ENCODE data around the gene COX5B. TPM values are rescaled to one million over a fixed set of nuclear protein-coding genes. Genes with fewer than 3 reads are reported as not detected.
"Not testable (repeated sequence)": the region's sequence is repeated elsewhere in the genome, so short reads cannot be mapped to it uniquely, and the experiment has no call there.

COX5B gene, protein sequence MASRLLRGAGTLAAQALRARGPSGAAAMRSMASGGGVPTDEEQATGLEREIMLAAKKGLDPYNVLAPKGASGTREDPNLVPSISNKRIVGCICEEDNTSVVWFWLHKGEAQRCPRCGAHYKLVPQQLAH
- total RNA-seq: 100 to 1,000 TPM in 5 of 6 donors, 10 to 100 TPM in 1; 97.4 to 237 (median 177) TPM

DNA sequence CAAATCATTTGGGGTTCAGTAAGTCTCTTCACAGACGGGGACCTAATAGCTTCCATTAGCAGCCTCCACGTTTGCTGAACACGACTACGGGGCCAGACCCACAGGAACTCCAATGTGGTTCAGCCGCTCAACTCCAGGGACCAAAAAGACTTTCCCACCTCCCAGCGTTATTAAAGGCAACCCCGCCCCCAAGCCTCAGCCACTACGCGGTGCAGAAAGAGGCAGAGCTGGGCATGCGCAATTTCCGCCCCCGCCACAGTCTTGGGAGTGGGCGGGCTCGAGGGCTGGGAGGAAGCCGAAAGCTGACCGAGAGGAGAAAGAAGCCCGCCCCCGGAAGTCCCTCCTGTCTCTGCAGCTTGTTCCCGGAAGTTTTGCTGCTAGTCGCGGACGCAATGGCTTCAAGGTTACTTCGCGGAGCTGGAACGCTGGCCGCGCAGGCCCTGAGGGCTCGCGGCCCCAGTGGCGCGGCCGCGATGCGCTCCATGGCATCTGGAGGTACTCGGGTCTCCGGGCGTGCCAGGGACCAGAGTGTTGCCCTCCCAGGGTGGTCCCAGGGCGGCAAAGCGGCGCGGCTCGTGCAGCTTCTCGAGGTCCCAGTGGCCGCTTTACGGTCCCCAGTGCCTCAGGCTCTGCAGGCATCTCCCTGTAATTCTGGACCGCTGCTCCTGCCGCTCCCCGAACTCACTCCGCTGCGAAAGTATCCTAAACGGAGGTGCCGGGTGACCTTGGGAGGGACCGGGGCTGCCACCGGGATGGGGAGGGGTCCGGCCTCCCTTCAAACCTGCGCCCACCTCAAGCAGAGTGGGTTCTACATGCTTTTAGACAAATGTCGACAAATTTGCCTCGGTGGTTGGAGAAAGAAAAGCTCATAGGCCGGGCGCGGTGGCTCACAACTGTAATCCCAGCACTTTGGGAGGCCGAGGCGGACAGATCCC lies at the start of gene COX5B:
Gene COX5B, plus strand, starts transcription at position 368 of the 935 bp plus-strand sequence. Its CDS starts 25 bp downstream, at position 393.
- peak within 1 kb of the TSS; percentile 91 to 97 (median 94) for H3K27ac ChIP-seq
- no peak for TF ChIP-seq EP300 (IDR thresholded peaks at IDR 0.05)
- TF ChIP-seq POLR2AphosphoS5 (IDR thresholded peaks at IDR 0.05): peak; percentile 96 to 98
- TF ChIP-seq, protein P1, sequence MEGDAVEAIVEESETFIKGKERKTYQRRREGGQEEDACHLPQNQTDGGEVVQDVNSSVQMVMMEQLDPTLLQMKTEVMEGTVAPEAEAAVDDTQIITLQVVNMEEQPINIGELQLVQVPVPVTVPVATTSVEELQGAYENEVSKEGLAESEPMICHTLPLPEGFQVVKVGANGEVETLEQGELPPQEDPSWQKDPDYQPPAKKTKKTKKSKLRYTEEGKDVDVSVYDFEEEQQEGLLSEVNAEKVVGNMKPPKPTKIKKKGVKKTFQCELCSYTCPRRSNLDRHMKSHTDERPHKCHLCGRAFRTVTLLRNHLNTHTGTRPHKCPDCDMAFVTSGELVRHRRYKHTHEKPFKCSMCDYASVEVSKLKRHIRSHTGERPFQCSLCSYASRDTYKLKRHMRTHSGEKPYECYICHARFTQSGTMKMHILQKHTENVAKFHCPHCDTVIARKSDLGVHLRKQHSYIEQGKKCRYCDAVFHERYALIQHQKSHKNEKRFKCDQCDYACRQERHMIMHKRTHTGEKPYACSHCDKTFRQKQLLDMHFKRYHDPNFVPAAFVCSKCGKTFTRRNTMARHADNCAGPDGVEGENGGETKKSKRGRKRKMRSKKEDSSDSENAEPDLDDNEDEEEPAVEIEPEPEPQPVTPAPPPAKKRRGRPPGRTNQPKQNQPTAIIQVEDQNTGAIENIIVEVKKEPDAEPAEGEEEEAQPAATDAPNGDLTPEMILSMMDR (IDR thresholded peaks at IDR 0.05): peak in 2 of 6 experiments; percentile 11
- peak in 3 of 4 donors; percentile 57 to 92 (median 72) for TF ChIP-seq POLR2A (IDR thresholded peaks at IDR 0.05)
- H3K27me3 ChIP-seq: no peaks in the 10 kb centered on the region
- H3K4me1 ChIP-seq: peaks cover 4 to 17% (median 14%) of the 10 kb centered on the region in 4 donors
- H3K36me3 ChIP-seq: peaks cover 9 to 35% (median 20%) of the 10 kb centered on the region in 4 donors
- no peaks in the 10 kb centered on the region for H3K9me3 ChIP-seq
- ATAC-seq (ENCODE audit: low FRiP score in 2 of 2): peak; percentile 99
- peak; percentile 95 to 100 for DNase-seq
- peak within 1 kb of the TSS; percentile 63 to 97 (median 72) for H3K4me3 ChIP-seq
- WGBS, 2 donors: 0 to 1% methylated on average over 22 to 63 of the region's 63 CpGs

DNA sequence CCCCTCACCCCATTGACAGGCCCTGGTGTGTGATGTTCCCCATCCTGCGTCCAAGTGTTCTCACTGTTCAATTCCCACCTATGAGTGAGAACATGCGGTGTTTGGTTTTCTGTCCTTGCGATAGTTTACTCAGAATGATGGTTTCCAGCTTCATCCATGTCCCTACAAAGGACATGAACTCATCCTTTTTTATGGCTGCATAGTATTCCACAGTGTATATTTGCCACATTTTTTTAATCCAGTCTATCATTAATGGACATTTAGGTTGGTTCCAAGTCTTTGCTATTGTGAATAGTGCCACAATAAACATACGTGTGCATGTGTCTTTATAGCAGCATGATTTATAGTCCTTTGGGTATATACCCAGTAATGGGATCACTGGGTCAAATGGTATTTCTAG lies 49.7 kb upstream of the COX5B start:
- not testable (repeated sequence) for H3K27ac ChIP-seq; H3K36me3 ChIP-seq; H3K9me3 ChIP-seq; H3K4me3 ChIP-seq; ATAC-seq (ENCODE audit: low FRiP score in 2 of 2); DNase-seq; H3K4me1 ChIP-seq; H3K27me3 ChIP-seq
- 98 to 100% methylated on average over 4 of the region's 4 CpGs for whole genome bisulfite sequencing, 2 donors

DNA sequence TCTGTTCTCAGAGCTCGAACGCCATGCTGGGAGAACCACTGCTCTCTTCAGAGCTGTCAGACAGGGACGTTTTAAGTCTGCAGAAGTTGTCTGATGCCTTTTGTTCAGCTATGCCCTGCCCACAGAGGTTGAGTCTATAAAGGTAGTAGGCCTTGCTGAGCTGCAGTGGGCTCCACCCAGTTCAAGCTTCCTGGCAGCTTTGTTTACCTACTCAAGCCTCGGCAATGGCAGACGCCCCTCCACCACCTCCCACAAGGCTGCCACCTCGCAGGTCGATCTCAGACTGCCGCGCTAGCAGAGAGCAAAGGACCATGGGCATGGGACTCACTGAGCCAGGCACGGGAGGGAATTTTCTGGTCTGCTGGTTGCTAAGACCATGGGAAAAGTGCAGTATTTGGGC lies 44.3 kb upstream of the COX5B start:
- not testable (repeated sequence) for H3K4me3 ChIP-seq; H3K4me1 ChIP-seq; DNase-seq; ATAC-seq (ENCODE audit: low FRiP score in 2 of 2); H3K36me3 ChIP-seq; H3K27me3 ChIP-seq; H3K9me3 ChIP-seq; H3K27ac ChIP-seq
- WGBS, 2 donors: 75% methylated on average over 3 of the region's 10 CpGs; no CpG with 5 or more reads in 1 of the 2 donors

DNA sequence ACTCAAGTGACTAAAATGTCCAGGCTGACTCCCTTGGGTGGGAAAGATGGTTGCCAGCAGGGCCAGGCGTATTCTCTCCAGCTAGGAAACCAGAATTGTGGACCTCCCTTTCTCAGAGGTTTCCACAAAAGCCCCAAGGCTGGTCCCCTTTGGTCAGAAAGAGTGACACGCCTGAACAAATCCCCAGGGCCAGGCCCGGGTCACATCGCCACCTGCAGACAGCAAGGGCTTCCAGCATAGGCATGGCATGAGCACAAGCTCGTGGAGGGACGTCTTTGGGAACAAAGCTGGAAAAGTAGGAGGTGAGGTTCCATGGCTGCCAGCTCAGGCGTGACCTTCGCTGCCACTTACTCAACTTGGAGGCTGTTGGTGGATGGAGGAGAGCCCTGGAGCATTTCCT lies 40.8 kb upstream of the COX5B start:
- not testable (repeated sequence) for H3K4me3 ChIP-seq; H3K27me3 ChIP-seq; DNase-seq; H3K4me1 ChIP-seq; ATAC-seq (ENCODE audit: low FRiP score in 2 of 2); H3K9me3 ChIP-seq; H3K27ac ChIP-seq; H3K36me3 ChIP-seq
- WGBS, 2 donors: 100% methylated on average over 1 of the region's 8 CpGs; no CpG with 5 or more reads in 1 of the 2 donors

DNA sequence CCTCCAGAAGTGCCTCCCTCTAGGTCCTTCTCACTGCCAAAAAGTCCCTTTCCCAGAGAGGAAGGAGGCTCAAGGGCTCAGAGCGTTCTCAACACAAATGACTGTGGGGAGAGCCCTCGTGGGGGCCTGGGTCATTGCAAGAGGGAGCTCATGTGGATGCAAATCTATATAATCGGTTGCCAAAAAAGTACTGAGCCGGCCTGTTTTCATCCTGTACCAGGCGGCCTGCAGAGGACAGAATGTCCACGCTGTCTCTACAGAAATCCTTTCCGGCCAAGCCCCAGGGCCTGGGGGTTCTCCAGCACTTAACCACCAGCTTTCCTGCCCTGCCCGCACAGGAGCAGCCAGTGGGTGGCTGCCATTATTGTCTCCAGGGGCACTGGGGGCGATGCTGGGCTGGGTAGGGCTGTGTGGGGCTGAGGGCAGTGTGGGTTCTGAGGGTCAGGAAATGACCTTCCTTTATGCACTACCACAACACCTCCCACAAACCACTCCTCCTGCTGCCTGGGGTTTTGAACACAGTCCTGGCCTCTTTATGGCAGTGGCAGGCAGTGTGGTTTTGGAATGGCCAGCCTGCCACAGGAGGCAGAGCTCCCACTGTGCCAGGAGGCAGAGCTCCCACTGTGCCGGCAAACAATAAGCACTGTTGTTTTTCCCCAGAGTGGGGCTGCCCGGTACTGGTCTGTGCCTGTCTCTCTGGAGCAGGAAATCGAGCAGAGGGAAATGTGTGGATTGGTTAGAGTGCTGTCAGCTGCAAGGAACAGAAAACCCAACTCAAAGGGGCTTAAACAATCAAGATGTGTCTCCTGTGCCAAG lies 40.1 kb upstream of the COX5B start:
- DNase-seq; H3K4me3 ChIP-seq; H3K36me3 ChIP-seq; ATAC-seq (ENCODE audit: low FRiP score in 2 of 2); H3K9me3 ChIP-seq; H3K4me1 ChIP-seq; H3K27ac ChIP-seq; H3K27me3 ChIP-seq: not testable (repeated sequence)
- WGBS, 2 donors: no CpG with 5 or more reads among the region's 12 CpGs

DNA sequence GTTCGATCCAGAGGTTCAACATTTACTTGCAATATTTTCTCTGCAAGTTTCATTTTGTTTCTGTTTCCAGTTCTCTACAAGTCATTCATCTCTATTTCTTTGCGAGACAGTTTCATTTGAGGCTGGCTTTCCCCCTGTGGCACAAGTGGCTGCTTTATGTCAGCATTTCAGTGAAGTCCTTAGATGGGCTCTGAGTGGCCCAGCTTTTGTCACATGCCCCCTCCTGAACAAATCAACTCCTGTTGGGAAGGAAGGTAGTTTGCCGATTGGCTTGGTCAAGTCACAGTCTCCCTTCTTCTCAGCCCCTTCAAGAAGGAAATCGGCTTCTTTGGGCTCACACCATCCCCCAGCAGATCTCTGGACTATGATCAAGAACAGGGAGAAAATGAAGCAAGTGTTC lies 37.1 kb upstream of the COX5B start:
- DNase-seq; H3K4me1 ChIP-seq; ATAC-seq (ENCODE audit: low FRiP score in 2 of 2); H3K9me3 ChIP-seq; H3K4me3 ChIP-seq; H3K27ac ChIP-seq; H3K27me3 ChIP-seq; H3K36me3 ChIP-seq: not testable (repeated sequence)
- WGBS, 2 donors: 91 to 93% methylated on average over 2 to 4 of the region's 4 CpGs

DNA sequence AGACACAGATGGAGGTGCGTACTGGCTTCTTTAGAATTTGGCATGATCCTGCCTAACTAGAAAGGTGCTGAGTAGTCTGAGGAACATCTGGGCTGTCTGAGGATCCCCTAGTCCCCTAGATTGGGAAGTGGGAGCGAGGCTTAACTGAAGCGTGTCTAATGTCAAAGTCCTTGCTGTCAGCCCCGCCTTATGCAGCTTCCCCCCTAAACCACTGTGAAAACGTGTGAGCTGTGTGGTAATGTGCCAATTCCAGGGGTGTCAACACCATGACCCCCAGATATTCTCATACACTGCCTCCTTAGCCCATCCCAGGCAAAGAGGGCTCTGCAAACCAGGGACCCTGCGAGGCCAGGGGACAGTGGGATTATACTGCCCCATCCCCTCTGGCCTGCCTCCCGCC lies 34.0 kb upstream of the COX5B start:
- not testable (repeated sequence) for H3K27ac ChIP-seq; H3K4me1 ChIP-seq; H3K4me3 ChIP-seq; H3K36me3 ChIP-seq; DNase-seq; ATAC-seq (ENCODE audit: low FRiP score in 2 of 2); H3K27me3 ChIP-seq; H3K9me3 ChIP-seq
- WGBS, 2 donors: no CpG with 5 or more reads among the region's 7 CpGs

DNA sequence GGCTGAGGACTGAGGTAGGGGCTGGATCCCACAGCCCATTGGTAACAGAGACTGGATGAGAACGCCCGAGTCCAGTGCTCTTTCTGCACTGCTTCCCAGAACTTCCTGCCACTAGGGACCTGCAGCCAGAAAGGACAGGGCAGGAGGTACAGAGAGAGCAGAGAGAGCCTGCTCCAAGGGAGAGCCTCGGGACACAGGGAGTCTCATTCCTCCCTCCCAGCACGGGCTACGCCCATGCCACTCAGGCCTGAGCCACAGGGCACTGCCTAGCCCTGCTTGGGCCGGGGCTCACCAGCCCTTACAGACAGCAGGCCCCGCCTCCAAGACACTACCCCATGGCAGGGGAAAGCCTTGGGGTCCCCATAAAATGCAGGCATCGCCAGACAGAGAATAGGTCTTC lies 30.1 kb upstream of the COX5B start:
- ATAC-seq (ENCODE audit: low FRiP score in 2 of 2); H3K27me3 ChIP-seq; H3K36me3 ChIP-seq; H3K4me3 ChIP-seq; H3K4me1 ChIP-seq; H3K27ac ChIP-seq; DNase-seq; H3K9me3 ChIP-seq: not testable (repeated sequence)
- WGBS, 2 donors: 80% methylated on average over 1 of the region's 8 CpGs; no CpG with 5 or more reads in 1 of the 2 donors
